ENCODE measurements around the gene NMBR. TPM values are rescaled to one million over a fixed set of nuclear protein-coding genes. Genes with fewer than 3 reads are reported as not detected.

NMBR gene
- polyA plus RNA-seq, 1 donor from 2014 or later: not detected

GRCh38 chr6:142079130-142079529 lies 67.8 kb downstream of the NMBR start:
- Histone ChIP-seq H3K4me2 (ENCODE audit: low read length) (no peak overlapping the region), H3F3A (ENCODE audit: insufficient read depth, low read length, poor library complexity, severe bottlenecking) (no peaks in the 10 kb centered on the region), H3K36me3 (ENCODE audit: insufficient read depth, low read length) (no peaks in the 10 kb centered on the region), H3K4me3 (ENCODE audit: low read length) (no peak overlapping the region), H3K79me2 (replicated peaks; ENCODE audit: insufficient read depth, low read length) (no peaks in the 10 kb centered on the region), H3K9me3 (ENCODE audit: low read length) (no peaks in the 10 kb centered on the region), H3K27ac (ENCODE audit: low read length) (no peak overlapping the region), H3K27me3 (ENCODE audit: insufficient read depth, low read depth, low read length) (no peaks in the 10 kb centered on the region), H4K20me1 (ENCODE audit: insufficient read depth) (no peaks in the 10 kb centered on the region), H3K9ac (ENCODE audit: low read length) (no peak overlapping the region), H2AFZ (ENCODE audit: low read depth, low read length) (no peak overlapping the region), H3K9me2 (ENCODE audit: insufficient read depth, low read length) (no peaks in the 10 kb centered on the region)
- TF ChIP-seq EZH2 (IDR thresholded peaks at IDR 0.05; ENCODE audit: borderline replicate concordance, insufficient read depth, low read length, poor library complexity, severe bottlenecking) (no peak), RAD21 (conservative IDR thresholded peaks at IDR 0.05) (no peak), SMC3 (conservative IDR thresholded peaks at IDR 0.05; ENCODE audit: poor library complexity) (no peak), EP300 (conservative IDR thresholded peaks at IDR 0.05; ENCODE audit: poor library complexity, severe bottlenecking) (no peak), MXI1 (conservative IDR thresholded peaks at IDR 0.05; ENCODE audit: poor library complexity, severe bottlenecking) (no peak), POLR2AphosphoS5 (IDR thresholded peaks at IDR 0.05) (no peak), TAF1 (IDR thresholded peaks at IDR 0.05; ENCODE audit: low read depth) (no peak), CTCF (IDR thresholded peaks at IDR 0.05; ENCODE audit: poor library complexity, severe bottlenecking) (no peak)
- TF ChIP-seq, protein P1, sequence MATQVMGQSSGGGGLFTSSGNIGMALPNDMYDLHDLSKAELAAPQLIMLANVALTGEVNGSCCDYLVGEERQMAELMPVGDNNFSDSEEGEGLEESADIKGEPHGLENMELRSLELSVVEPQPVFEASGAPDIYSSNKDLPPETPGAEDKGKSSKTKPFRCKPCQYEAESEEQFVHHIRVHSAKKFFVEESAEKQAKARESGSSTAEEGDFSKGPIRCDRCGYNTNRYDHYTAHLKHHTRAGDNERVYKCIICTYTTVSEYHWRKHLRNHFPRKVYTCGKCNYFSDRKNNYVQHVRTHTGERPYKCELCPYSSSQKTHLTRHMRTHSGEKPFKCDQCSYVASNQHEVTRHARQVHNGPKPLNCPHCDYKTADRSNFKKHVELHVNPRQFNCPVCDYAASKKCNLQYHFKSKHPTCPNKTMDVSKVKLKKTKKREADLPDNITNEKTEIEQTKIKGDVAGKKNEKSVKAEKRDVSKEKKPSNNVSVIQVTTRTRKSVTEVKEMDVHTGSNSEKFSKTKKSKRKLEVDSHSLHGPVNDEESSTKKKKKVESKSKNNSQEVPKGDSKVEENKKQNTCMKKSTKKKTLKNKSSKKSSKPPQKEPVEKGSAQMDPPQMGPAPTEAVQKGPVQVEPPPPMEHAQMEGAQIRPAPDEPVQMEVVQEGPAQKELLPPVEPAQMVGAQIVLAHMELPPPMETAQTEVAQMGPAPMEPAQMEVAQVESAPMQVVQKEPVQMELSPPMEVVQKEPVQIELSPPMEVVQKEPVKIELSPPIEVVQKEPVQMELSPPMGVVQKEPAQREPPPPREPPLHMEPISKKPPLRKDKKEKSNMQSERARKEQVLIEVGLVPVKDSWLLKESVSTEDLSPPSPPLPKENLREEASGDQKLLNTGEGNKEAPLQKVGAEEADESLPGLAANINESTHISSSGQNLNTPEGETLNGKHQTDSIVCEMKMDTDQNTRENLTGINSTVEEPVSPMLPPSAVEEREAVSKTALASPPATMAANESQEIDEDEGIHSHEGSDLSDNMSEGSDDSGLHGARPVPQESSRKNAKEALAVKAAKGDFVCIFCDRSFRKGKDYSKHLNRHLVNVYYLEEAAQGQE (IDR thresholded peaks at IDR 0.05; ENCODE audit: borderline replicate concordance): no peak

DNA sequence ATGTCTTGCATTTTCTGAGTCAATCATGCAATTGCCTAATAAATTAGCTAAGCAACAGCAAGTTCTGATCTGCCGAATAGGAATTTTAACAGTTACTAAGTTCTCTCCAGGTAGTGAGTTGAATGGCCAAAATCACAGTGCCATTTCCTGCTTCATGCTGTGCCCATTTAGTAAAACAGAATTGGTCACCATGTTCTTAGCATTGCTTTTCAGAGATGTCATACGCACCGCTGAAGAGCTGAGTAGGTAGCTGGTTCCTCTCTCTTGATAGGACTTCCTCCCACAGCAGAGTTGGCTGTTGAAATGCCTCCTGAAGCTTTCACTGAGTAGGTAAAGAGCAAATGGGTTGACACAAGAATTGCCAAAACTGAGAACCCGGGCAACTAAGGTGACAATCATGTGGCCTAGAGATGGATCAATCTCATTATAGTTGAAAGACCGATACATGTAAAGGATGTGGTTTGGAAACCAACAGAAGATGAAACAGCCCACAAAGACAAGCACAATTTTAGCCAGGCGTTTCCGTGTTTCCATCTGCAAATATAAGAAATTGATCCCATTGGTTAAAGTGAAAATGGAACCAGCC lies 71.3 kb downstream of the NMBR start:
- Histone ChIP-seq H3F3A (ENCODE audit: insufficient read depth, low read length, poor library complexity, severe bottlenecking) (no peaks in the 10 kb centered on the region), H3K36me3 (ENCODE audit: insufficient read depth, low read length) (no peaks in the 10 kb centered on the region), H3K9me3 (ENCODE audit: low read length) (no peaks in the 10 kb centered on the region), H3K9ac (ENCODE audit: low read length) (no peak overlapping the region), H3K79me2 (replicated peaks; ENCODE audit: insufficient read depth, low read length) (no peaks in the 10 kb centered on the region), H3K4me2 (ENCODE audit: low read length) (no peak overlapping the region), H4K20me1 (ENCODE audit: insufficient read depth) (no peaks in the 10 kb centered on the region), H3K9me2 (ENCODE audit: insufficient read depth, low read length) (no peaks in the 10 kb centered on the region), H3K27me3 (ENCODE audit: insufficient read depth, low read depth, low read length) (no peaks in the 10 kb centered on the region), H3K4me3 (ENCODE audit: low read length) (no peak overlapping the region), H3K27ac (ENCODE audit: low read length) (no peak overlapping the region), H2AFZ (ENCODE audit: low read depth, low read length) (no peak overlapping the region)
- TF ChIP-seq, protein P1 (IDR thresholded peaks at IDR 0.05; ENCODE audit: borderline replicate concordance): no peak
- no peak for TF ChIP-seq RAD21 (conservative IDR thresholded peaks at IDR 0.05)
- no peak for TF ChIP-seq MXI1 (conservative IDR thresholded peaks at IDR 0.05; ENCODE audit: poor library complexity, severe bottlenecking)
- TF ChIP-seq TAF1 (IDR thresholded peaks at IDR 0.05; ENCODE audit: low read depth): no peak
- TF ChIP-seq EP300 (conservative IDR thresholded peaks at IDR 0.05; ENCODE audit: poor library complexity, severe bottlenecking): no peak
- no peak for TF ChIP-seq EZH2 (IDR thresholded peaks at IDR 0.05; ENCODE audit: borderline replicate concordance, insufficient read depth, low read length, poor library complexity, severe bottlenecking)
- no peak for TF ChIP-seq SMC3 (conservative IDR thresholded peaks at IDR 0.05; ENCODE audit: poor library complexity)
- TF ChIP-seq CTCF (IDR thresholded peaks at IDR 0.05; ENCODE audit: poor library complexity, severe bottlenecking): no peak
- TF ChIP-seq POLR2AphosphoS5 (IDR thresholded peaks at IDR 0.05): no peak

Measured in neural cell (in vitro differentiated cells).